H9 (cell line): ENCODE results near the gene CACNB2. TPM values are rescaled to one million over a fixed set of nuclear protein-coding genes. Genes with fewer than 3 reads are reported as not detected.
"Not testable (repeated sequence)": the region's sequence is repeated elsewhere in the genome, so short reads cannot be mapped to it uniquely, and the experiment has no call there.

Source experiments
- DNase-seq: peaks from one replicate; pipeline ENCODE4 v3.0.0-alpha.2; 2017
- H2AFZ ChIP-seq: one replicate; pipeline ENCODE4 v1.6.1; 2013; ENCODE audit warnings: mild to moderate bottlenecking, low read length, control low read depth, moderate library complexity
- H2AK5ac ChIP-seq: 2 replicates; pipeline ENCODE4 v1.6.1; 2013; ENCODE audit warnings: low read length, control low read depth, mixed read lengths; ENCODE audit not compliant: insufficient read length
- H2BK120ac ChIP-seq: one replicate; pipeline ENCODE4 v1.6.1; 2013; ENCODE audit warnings: low read depth, mild to moderate bottlenecking, low read length, control low read depth, inconsistent platforms; ENCODE audit not compliant: poor library complexity, severe bottlenecking
- H2BK12ac ChIP-seq: 2 replicates; pipeline ENCODE4 v1.6.1; 2013; ENCODE audit warnings: low read length, control low read depth, mixed read lengths, low read depth; ENCODE audit not compliant: insufficient read length
- H2BK15ac ChIP-seq: 2 replicates; pipeline ENCODE4 v1.6.1; 2013; ENCODE audit warnings: low read depth, low read length, control low read depth
- H2BK20ac ChIP-seq: one replicate; pipeline ENCODE4 v1.6.1; 2013; ENCODE audit warnings: low read depth, mild to moderate bottlenecking, low read length, control low read depth, inconsistent platforms; ENCODE audit not compliant: poor library complexity, severe bottlenecking
- H2BK5ac ChIP-seq: 2 replicates; pipeline ENCODE4 v1.6.1; 2013; ENCODE audit warnings: low read length, control low read depth, mixed read lengths; ENCODE audit not compliant: insufficient read length
- H3K14ac ChIP-seq: 2 replicates; pipeline ENCODE4 v1.6.1; 2013; ENCODE audit warnings: low read length, control low read depth; ENCODE audit not compliant: insufficient read depth
- H3K18ac ChIP-seq: 2 replicates; pipeline ENCODE4 v1.6.1; 2013; ENCODE audit warnings: low read depth, mild to moderate bottlenecking, mixed read lengths, low read length, control low read depth; ENCODE audit not compliant: insufficient read length
- H3K23ac ChIP-seq: 2 replicates; pipeline ENCODE4 v1.6.1; 2013; ENCODE audit warnings: low read length, control low read depth, mixed read lengths, low read depth; ENCODE audit not compliant: insufficient read length
- H3K23me2 ChIP-seq: 2 replicates; pipeline ENCODE4 v1.6.1; 2013; ENCODE audit warnings: low read depth, mild to moderate bottlenecking, mixed read lengths, low read length, control low read depth; ENCODE audit not compliant: insufficient read length, poor library complexity, severe bottlenecking
- H3K27ac ChIP-seq: 2 replicates; pipeline ENCODE4 v1.5.1; 2013; ENCODE audit warnings: low read length, control low read depth, mixed read lengths, low read depth; ENCODE audit not compliant: insufficient read length
- H3K27me3 ChIP-seq: 2 replicates; pipeline ENCODE4 v1.6.1; 2013; ENCODE audit warnings: low read length, control low read depth, inconsistent platforms; ENCODE audit not compliant: insufficient read depth
- H3K4ac ChIP-seq: 2 replicates; pipeline ENCODE4 v1.6.1; 2013; ENCODE audit warnings: low read depth, mild to moderate bottlenecking, control low read depth, inconsistent platforms, low read length, moderate library complexity
- H3K4me1 ChIP-seq: 2 replicates; pipeline ENCODE4 v1.6.1; 2013; ENCODE audit warnings: low read length, control low read depth, inconsistent platforms; ENCODE audit not compliant: insufficient read depth
- H3K4me2 ChIP-seq: 2 replicates; pipeline ENCODE4 v1.6.1; 2013; ENCODE audit warnings: low read length, control low read depth, mixed read lengths; ENCODE audit not compliant: insufficient read length, insufficient read depth
- H3K56ac ChIP-seq: 2 replicates; pipeline ENCODE4 v1.6.1; 2013; ENCODE audit warnings: low read depth, mild to moderate bottlenecking, mixed read lengths, low read length, control low read depth; ENCODE audit not compliant: insufficient read length
- H3K79me1 ChIP-seq: 2 replicates; pipeline ENCODE4 v1.6.1; 2013; ENCODE audit warnings: low read depth, mild to moderate bottlenecking, moderate library complexity, low read length, control low read depth, inconsistent platforms; ENCODE audit not compliant: insufficient read depth, poor library complexity, severe bottlenecking
- H3K79me2 ChIP-seq: 2 replicates; pipeline ENCODE4 v1.6.1; 2013; ENCODE audit warnings: low read length, control low read depth, inconsistent platforms; ENCODE audit not compliant: insufficient read depth
- H3K9ac ChIP-seq: 2 replicates; pipeline ENCODE4 v1.6.1; 2013; ENCODE audit warnings: low read length, control low read depth, mixed read lengths; ENCODE audit not compliant: insufficient read length; ENCODE audit errors: extremely low read depth
- H3K9me3 ChIP-seq: one replicate; pipeline ENCODE4 v1.6.1; 2013; ENCODE audit warnings: low read depth, low read length, inconsistent platforms; ENCODE audit not compliant: control insufficient read depth
- H3T11ph ChIP-seq: one replicate; pipeline ENCODE4 v1.6.1; 2013; ENCODE audit warnings: mild to moderate bottlenecking, low read length, control low read depth, inconsistent platforms
- H4K20me1 ChIP-seq: one replicate; pipeline ENCODE4 v1.6.1; 2013; ENCODE audit not compliant: control insufficient read depth, insufficient read length, insufficient read depth
- H4K5ac ChIP-seq: 2 replicates; pipeline ENCODE4 v1.6.1; 2013; ENCODE audit warnings: low read depth, mild to moderate bottlenecking, mixed read lengths, low read length, control low read depth; ENCODE audit not compliant: insufficient read length
- H4K8ac ChIP-seq: replicated peaks from 2 replicates; pipeline ENCODE4 v1.6.1; 2013; ENCODE audit warnings: low read length, control low read depth, mixed read lengths, low read depth; ENCODE audit not compliant: insufficient read length
- H4K91ac ChIP-seq: 2 replicates; pipeline ENCODE4 v1.6.1; 2013; ENCODE audit warnings: low read depth, mild to moderate bottlenecking, moderate library complexity, mixed read lengths, low read length, control low read depth; ENCODE audit not compliant: insufficient read length
- H3K27ac Mint-ChIP-seq, 3 experiments: 2 replicates in 2 of 3; 3 replicates in 1 of 3; pipeline ENCODE4 v1.8.0; 2020 to 2021; ENCODE audit warnings: mixed read lengths in 3 of 3, mild to moderate bottlenecking in 1 of 3, moderate library complexity in 1 of 3
- H3K27me3 Mint-ChIP-seq: 2 replicates; pipeline ENCODE4 v1.8.0; 2021; ENCODE audit warnings: low read depth, mild to moderate bottlenecking, moderate library complexity, mixed read lengths
- H3K36me3 Mint-ChIP-seq, 3 experiments: 2 replicates in 2 of 3; 3 replicates in 1 of 3; pipeline ENCODE4 v1.8.0; 2020 to 2021; ENCODE audit warnings: low read depth in 3 of 3, mixed read lengths in 3 of 3; ENCODE audit not compliant: insufficient read depth in 1 of 3
- H3K4me1 Mint-ChIP-seq, 2 experiments: 2 replicates each; pipeline ENCODE4 v1.8.0; 2020; ENCODE audit warnings: mixed read lengths in 2 of 2
- H3K4me3 Mint-ChIP-seq, 2 experiments: 2 replicates in 1 of 2; 3 replicates in 1 of 2; pipeline ENCODE4 v1.8.0; 2020 to 2021; ENCODE audit warnings: mild to moderate bottlenecking in 2 of 2, mixed read lengths in 2 of 2, moderate library complexity in 1 of 2
- H3K9me3 Mint-ChIP-seq, 2 experiments: 2 replicates in 1 of 2; 3 replicates in 1 of 2; pipeline ENCODE4 v1.8.0; 2020; ENCODE audit warnings: mild to moderate bottlenecking in 2 of 2, mixed read lengths in 2 of 2, moderate library complexity in 1 of 2
- WGBS: extraction: QIAGEN DNeasy Blood & Tissue Kit; methylation state at CpG from one replicate; pipeline ENCODE4 v1.1.7; 2013; ENCODE audit warnings: missing lambda C conversion rate, low lambda C conversion rate, mixed read lengths; ENCODE audit not compliant: insufficient read length; ENCODE audit errors: extremely low coverage; 5-methylcytosine and 5-hydroxymethylcytosine counted together
- total RNA-seq: library from RNA; stranded (reverse); gene quantifications from 2 replicates; pipeline ENCODE4 v1.2.1, GENCODE V29; 2021

CACNB2 gene
- total RNA-seq, 1 experiment from 2014 or later: 2.6 TPM

GRCh38 chr10:18591141-18591540, 450.9 kb downstream of the CACNB2 start:
- not testable (repeated sequence) for H3K14ac ChIP-seq, H3K4me3 Mint-ChIP-seq, H4K91ac ChIP-seq, H2BK20ac ChIP-seq, H2BK5ac ChIP-seq, H3K23ac ChIP-seq, H3K56ac ChIP-seq, H3K79me2 ChIP-seq, H3K18ac ChIP-seq, H4K20me1 ChIP-seq, H4K5ac ChIP-seq, H3K9ac ChIP-seq, H3T11ph ChIP-seq, H3K4me1 ChIP-seq, H3K9me3 Mint-ChIP-seq, H2AFZ ChIP-seq, DNase-seq, H4K8ac ChIP-seq, H3K9me3 ChIP-seq, H3K4me2 ChIP-seq, H3K4me1 Mint-ChIP-seq, H3K27ac ChIP-seq, H2BK15ac ChIP-seq, H3K79me1 ChIP-seq, H2BK12ac ChIP-seq, H3K27me3 Mint-ChIP-seq, H2BK120ac ChIP-seq, H3K4ac ChIP-seq, H3K27me3 ChIP-seq, H3K23me2 ChIP-seq, H2AK5ac ChIP-seq
- peak overlapping the region in 1 of 3 experiments; percentile 25; a peak in 3 of 7 replicates for H3K27ac Mint-ChIP-seq
- H3K36me3 Mint-ChIP-seq: peaks cover 33 to 52% (median 39%) of the 10 kb centered on the region in 3 experiments
- no CpG with 5 or more reads among the region's 1 CpG for WGBS

Other genes starting within 250 kb of the CACNB2 start
- not detected in 2 replicates for gene SLC39A12, start 188.5 kb upstream of the CACNB2 start, total RNA-seq